ENCODE measurements around the gene PRICKLE1. TPM values are rescaled to one million over a fixed set of nuclear protein-coding genes. Genes with fewer than 3 reads are reported as not detected.

PRICKLE1 gene
- total RNA-seq, 1 donor from 2014 or later, result 1.4 TPM

DNA sequence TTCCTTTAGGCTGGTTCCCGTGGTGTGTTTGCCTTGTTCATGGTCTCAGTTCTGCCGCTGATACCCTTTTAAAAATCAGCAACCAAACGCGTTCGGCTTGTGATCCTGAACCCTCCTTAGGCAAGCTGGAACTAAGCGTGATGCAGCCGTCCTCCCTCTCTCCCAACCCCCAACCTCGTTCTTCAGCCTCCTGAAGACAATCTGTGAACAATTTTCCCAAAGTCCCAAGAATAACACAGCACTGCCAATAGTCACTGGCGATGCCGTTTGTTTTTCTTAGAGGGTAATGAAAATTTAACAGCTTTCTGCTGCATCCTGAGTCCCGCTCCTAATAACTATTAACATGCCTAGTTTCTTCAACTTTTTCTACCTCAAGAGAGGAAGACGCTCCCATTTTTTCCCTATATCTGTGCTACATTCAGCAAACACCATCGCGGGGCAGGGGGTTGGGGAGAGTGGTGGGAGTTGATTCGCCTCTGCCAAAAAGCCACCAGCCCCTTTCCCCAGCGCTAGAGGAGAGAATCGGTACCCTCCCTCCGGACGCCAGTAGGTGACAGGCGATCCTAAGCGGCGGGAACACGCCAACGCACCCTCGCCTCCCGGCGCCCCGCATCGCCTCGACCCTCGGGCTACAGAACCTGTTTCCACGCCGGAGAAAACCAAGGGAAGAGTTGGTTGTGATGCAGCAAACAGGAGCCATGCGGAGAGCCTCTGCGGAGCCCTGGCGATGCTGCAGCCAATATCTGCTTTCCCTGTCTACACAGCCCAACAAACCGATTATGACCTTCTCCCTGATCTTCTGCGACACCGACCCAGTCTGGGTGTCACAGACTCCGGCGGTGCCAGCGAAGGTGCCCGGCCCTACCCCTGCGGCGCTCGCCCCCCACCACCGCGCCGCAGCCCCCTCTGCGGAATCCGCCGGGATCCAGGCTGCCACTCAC, 752 bp downstream of the PRICKLE1 start:
- peak; percentile 34 for ATAC-seq

DNA sequence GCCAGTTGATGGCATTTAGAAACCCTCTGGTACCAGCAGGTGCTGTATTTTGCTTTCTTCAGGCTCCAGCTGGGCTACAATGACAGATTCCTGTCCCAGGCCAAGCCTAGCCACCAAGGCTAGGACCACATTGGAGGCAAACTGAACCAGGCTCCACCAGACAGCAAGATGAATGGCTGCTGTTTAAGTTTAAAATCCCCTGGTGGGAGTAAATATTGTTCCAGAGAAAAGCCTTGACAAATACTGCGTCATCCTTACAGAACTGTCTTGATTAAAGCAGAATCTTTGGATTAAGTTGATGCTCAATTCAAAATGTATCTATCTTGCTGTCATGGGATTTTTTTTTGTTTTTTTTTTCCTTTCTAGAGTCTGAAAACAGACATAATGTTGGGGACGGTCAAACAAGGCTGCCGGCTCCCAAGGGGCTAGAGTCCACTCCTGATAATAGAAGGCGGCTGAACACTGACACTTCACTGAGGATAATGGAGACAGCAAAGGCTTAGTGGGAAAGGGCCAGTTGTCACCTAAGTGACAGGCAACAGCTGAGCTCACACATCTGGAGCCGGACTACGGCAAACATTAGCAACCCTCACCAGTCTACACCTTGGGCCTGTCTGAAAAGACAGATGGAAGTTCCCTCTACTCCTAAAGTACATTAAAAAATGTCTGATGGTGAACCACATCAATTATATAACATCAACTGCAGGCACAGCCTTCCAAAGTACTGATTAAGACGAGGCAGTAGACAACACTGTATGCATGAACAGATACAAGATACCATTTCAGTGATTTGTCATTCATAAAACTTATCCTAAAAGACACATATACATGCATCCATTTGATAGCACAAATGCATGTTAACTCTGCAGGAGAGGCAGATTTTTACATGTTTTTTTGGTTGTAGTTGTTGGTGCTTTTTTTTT, 1.7 kb downstream of the PRICKLE1 start:
- ATAC-seq, result no peak

DNA sequence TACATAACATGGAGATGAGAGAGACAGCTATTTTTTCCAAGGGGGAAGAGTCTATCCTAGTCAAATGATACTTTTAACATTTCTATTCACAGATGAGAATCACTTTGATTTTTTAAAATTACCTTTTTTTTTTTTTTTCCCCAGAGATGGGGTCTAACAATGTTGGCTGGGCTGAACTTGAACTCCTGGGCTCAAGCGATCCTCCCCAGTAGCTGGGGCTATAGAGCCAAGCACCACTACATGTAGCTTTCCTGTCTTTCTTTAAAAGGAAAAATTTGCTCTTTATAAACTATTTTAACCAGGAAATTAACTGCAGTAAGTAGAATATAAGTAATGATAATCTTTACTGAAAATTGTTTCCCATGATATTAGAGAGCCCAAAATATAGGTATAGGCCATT, 3.3 kb downstream of the PRICKLE1 start:
- no peak for ATAC-seq

DNA sequence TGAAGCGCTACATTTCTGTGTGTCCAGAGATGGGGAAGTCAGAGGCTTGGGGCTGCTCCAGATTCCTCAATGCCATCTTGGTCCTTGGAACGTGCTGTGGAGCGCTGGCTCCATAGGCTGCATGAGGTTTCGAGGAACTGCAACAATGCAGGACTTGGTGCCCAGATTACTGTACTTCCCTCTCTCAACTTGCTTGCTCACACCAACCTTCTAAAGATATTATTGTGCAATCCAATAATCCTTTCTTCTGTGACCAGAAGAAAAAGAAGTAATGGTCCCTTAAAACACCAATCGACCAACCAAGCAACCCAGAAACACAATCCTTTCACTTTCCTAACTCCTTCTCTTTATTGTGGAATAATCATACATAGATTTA, 3.7 kb downstream of the PRICKLE1 start:
- ATAC-seq, result no peak

DNA sequence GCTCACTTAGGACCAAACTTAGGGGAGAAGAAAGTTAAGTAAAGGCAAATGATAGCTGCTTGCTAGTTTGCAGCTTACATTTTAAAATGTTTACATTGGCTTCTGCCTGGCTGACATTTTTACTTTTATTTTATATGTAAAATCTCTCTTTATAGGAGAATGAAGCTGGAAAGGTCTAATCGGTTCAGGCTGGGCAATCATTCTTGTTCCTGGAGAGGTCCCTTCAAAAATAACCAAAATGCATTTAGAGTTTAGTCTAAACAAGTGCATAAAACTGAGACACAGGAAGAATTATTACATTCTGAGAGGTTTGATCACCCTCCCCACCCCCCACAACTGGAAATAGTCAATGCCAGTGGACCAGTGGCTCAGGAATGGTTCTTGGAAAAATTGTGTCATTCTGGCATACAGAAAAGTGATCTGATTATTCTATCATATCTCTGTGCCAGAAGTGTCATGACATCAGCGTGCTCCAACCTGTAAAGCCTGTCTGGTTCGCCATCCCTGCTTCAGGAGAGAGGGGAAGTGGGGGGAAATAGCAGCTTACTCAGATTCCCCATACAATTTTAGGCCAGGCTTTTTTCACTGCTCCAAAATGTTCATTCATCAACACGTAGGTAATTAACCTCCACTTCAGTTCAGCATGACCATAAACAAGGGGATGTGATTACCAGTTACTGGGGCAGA, 4.2 kb downstream of the PRICKLE1 start:
- no peak for ATAC-seq

DNA sequence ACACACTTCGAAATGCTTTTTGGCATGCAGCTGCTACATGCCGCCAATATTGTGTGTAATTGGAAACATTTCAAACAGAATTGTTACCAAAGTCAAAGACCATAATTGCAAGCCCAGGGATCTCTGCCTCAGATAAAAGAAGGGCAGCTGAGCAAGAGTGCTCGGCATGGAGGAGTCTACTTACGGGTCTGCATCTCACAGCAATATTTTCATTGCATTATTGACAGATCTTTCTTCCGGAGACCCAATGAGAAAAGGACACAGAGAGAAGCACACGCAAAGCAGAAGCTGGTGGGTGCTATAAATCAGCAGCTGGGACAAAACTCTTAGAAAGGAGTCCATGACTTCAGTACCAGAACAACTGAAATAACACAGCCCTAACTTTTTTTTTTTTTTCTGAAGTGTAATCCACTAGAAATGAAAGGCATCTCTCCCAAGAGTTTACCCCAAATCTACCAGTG, 4.9 kb downstream of the PRICKLE1 start:
- no peak for ATAC-seq

DNA sequence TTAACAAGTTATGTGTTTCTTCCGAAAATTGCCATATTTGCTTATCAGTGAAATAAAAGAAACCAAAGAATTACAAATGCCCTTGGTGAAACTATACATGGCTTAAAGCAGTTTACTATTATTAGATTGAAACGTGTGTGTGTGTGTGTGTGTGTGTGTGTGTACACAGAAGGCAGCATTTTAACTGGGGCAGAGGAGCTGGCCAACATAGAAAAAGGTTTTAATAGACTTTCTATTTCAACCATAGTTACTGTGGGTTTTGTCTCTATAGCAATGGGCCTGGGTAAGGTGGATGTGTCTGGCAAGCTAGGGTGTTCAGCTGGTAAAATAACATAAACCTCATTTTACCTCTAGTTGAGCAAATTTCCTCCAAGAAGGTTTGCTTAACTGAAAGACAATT, 6.5 kb downstream of the PRICKLE1 start:
- ATAC-seq, result no peak

DNA sequence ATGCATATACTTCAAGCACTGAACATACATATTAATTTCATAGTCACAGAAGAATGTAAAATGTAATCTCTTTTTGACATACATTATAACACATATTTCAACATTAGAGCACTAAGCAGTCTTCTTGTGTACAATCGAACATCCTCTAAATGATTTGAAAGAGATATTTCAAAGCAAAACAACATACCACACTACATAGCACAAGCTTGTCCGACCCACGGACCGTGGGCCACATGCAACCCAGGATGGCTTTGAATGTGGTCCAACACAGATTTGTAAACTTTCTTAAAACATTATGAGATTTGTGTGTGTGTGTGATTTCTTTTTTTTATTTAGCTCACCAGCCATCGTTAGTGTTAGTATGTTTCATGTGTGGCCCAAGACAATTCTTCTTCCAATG, 7.0 kb downstream of the PRICKLE1 start:
- no peak for ATAC-seq

DNA sequence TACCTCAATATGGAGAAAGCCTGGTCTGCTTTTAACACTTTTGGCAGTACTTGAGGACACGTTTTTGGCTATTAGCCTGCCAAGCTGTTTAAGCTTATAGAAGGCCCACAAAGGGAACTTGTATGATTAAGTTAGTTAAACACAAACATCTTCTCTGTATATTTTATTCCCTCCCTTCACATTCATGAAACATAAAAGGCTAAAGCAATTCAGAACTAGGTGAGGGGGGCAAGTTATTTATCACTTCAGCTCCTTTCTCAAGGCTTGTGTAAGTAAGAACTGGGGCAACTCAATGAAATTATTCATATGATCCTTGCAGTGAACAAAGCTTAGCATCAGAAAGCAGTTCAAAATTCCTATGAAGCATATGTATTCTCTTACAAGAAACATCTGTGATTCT, 7.5 kb downstream of the PRICKLE1 start:
- ATAC-seq, result no peak

DNA sequence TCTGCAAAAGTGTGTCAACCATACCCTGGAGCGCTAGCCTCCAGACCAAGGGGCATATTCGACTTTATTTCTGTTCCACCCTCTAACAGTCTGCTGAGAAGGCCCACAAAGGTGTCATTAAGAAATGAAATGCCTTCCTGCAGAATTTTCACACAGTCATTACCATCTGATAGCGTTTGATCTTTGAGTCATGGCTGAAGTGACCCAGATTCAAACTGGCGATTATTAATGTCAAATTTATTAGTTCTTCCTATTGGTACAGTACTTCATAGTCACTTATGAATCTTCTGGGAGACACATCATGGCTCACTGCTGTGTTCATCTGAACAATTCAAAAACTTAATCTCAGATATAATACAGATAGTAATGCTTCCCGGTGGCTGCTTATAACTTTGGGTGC, 13.2 kb downstream of the PRICKLE1 start:
- ATAC-seq, result no peak

DNA sequence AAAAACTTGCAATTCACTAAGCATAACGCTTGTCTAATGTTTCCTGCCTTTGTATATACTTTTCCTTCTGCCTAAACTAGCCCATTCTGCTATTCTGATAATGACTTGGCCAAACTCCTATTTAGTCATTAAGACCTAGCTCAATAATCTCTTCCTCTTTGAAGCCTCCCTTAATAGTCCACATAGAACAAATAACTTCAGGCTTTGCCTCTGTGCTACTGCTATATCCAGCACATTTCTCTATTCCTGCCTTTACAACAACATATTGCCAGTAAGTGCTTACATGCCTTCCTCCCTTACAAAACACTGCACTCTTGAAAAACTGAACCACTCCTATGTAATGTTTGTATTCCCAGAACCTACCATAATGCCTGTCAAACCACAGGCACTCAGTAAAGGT, 13.8 kb downstream of the PRICKLE1 start:
- no peak for ATAC-seq

DNA sequence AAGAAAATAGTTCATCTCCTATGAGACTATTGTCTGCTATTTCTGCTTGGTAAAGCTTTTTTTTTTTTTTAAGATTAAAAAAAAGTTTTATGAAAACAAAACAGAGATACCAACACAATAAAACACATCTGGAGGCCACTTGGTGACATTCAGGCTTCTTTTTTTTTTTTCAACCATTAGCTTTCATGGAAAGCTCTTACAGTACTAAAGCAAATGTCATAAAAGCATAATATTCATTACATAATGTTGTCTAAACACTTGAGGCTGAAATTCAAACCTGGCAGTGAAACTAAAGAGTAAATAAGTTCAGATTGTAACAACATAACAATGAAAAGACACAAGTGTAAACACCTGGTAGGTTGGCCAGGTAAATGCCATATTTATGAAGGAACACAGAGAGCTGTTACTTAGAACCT, 14.7 kb downstream of the PRICKLE1 start:
- no peak for ATAC-seq

DNA sequence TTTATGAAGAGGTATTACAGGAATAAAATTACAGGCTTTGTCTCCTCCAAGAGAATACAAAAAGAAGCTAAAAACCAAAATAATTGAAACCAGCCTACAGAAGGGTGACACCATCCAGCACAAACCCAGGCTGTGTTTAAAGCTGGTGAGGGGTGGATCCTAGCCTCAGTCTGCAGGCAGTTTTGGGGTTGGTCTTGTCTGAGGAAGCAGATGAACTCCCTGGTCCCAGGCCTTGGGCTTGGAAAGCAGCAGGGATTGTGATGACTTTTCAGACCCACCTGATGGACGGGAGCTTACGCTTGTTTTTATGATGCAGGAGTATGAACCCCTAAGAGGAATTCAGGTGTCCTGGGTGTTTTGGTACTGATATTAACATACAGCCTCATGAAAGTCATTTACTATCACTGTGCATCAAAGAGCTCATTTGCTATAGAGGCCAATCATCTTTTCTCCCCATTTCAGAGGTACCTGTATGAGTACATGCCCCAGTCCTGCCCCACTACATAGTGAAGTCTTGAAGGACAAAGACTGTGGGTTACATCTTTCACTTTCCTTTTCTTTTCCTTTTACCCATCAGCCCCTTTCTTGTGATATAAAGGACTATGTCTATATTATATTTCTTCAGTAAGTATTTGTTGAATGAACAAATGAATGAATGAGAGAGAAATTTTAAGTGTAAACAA, 18.1 kb downstream of the PRICKLE1 start:
- no peak for ATAC-seq

DNA sequence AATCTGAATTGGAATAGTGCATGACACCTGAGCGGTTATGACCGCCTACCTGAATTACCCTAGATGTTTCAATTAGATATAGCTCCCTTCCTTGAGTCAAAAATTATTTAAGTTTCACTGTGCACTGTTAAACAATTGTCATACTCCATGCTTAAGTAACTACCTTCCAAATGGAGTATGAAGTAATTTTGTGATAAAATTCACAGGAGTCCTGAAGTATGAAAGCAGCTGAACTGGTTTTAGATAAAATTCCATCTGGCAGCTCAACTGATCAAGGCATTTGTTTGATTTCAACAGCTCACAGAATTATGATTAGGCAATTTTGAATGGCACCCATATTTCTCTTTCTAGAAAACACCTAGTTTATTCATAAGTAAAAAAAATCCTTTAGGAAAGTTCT, 19.5 kb downstream of the PRICKLE1 start:
- ATAC-seq, result no peak

DNA sequence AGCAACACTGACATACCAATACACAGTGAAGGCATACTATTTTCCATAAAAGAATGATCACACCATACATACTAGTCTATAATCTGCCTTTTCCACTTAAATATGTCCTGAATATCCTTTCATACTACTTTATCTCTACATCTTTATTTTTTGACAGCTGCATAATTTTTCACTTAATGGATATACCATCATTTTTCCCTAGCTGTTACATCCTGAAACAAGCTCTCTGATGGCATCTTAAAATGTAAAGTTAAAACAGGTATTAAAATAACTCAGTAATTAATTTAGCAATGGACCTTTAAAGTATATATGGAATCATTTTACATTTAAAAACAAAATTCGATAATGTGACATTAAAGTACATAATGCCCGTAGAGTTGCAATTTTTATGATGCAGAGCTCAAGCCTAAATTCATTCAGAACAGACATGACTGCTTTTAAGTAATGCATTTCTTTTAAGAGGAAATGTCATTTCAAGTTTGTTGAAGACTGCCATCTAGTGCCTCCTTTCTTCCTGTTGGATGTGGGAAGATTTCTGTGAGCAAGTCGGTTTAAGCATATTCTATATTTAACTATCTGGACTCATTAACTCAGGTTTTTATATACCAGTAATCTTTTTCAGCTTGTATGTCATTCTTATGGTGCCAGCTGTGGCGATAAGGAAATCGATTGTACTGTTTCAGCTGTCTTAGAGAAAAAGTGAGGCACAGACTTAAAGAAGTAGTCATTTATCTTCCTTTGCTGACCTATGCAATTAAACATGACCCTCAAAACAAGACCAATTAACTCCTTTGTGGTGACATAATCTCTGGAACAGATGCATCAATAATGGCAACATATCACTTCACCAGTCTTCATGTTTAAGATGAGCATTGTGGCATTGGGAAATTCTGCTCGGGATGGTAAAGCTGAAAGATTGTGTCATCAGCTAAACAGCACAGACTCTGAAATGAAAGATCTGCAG, 20.3 kb downstream of the PRICKLE1 start:
- peak; percentile 35 for ATAC-seq

DNA sequence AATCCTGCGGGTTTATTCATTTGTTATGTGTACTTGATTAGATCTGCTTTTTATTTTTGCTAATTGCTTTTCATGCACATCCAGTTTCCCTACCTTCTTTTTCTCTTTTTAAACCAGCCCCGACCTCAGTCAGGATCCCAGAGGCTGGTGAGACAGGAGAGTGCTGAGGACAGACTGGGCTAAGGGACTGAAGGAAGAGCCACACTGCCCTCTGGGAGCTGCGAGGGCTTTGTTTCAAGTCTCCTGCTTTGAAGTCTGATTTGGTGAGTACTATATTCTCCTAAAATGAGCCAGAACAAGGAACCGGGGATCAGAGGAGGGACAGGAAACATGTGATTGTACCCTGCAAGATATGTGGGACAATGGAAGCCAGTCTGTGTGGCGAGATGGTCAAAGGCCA, 23.9 kb downstream of the PRICKLE1 start:
- no peak for ATAC-seq

DNA sequence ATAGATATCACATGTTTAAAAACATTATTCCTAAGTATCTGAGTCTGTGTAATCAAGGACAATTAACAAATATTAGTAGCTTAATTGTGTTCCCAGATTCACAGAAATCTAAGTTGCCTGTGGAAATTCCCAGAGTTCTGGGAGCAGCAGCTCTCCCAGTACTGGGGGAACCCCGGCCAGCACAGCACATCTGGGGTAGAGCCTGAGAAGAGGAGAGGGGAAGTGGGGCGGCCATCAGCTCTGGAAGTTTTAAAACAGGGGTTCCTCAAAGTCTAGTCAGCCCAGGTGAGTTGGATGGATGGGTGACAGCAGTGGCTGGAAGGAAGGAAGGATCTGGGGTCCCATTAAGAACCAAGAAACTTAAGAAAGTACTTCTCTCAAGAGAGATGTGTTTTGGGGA, 24.6 kb downstream of the PRICKLE1 start:
- no peak for ATAC-seq

DNA sequence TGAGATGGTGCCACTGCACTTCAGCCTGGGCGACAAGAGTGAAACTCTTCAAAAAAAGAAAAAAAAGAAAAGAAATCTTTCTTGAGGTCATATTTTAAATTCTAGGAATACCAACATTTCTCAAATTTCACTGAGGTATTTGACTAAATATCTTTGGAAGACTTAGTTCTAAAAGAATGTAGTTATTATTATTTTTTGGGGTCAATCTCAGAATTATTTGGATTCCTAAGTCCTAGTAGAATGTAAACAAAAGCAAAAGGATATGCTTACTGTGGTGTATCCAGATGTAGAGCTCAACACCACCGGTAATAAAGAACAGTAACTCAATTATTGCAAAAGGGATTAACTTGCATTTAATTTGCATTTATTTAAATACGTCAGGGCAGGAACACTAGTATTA, 25.0 kb downstream of the PRICKLE1 start:
- ATAC-seq, result no peak

DNA sequence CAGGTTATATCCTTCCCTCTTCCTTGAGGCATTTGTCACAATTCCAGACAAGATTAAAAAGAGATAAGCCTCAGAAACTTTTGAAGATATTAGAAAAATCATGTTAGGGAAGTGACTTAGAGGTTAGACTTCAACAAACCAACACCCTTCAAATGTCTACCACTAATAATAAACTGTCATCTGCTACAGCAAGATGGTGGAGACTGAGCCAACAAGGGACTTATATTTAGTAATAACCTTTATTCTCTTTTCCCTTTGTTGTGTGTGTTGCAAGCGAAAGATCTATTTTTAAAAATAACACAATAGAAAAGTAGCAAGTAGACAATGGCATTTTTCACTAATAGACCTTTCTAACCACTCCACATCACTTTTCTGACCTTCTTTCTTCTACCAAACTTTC, 28.6 kb downstream of the PRICKLE1 start:
- no peak for ATAC-seq

DNA sequence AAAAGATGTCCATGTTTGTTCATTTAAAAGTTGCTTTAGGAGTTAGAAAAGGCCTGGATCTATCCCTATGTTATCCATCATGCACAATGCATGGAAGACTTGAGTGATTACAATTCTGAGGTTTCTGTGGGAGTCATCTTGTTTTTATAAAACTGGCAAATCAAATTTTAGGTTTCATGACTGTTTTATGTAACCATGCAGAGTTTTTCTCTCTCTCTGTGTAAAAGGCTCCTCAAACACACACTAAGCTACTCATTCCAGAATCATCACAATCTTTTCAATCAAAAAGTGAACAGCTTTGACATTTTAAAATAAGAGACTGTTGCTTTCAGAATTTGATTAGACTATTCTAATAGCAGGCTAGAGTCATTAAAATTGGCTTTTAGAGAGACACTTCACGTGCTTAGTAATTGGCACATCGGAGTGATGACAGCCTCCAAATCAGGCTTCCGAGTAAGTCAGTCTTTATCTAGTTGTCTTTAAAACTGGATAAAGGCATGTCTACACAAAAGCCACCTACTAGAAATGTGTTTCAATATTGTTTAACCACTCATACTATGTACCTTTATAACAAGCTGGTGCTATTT, 31.9 kb downstream of the PRICKLE1 start:
- no peak for ATAC-seq

DNA sequence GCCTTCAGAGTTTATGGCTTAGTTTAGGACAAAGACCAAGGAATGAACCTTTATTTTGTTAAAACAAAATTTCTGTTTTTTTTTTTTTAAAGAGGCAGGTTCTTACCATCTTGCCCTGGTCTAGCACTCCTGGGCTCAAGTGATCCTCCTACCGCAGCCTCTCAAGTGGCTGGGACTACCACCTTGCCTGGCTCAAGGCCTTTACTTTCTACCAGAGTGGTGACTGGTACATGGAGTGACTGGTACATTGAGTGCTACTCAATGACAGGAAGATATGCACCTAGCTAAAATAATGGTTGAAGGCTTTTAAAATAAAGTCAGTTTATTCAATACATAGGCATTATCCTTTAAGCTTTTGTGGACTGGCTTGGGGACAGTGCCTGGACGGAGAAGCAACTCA, 32.6 kb downstream of the PRICKLE1 start:
- no peak for ATAC-seq

Data from esophagus mucosa (tissue), 1 donor.